Karpas-422 (cell line): Measurements from ENCODE around the gene CYP4F8. TPM values are rescaled to one million over a fixed set of nuclear protein-coding genes. Genes with fewer than 3 reads are reported as not detected.

Experiments
- DNase-seq: peaks from one replicate; pipeline ENCODE4 v3.0.0-alpha.2; 2015
- H2AFZ ChIP-seq: fragments of 200-600 bp; sonication (generic); 2 replicates; pipeline ENCODE4 v1.6.1; 2014; ENCODE audit warnings: antibody characterized with exemption, low read length, mixed read lengths
- H3K27ac ChIP-seq: fragments of 200-600 bp; sonication (generic); 2 replicates; pipeline ENCODE4 v1.5.1; 2014; ENCODE audit warnings: mild to moderate bottlenecking, low read length, moderate library complexity
- H3K27me3 ChIP-seq: fragments of 200-600 bp; sonication (generic); 2 replicates; pipeline ENCODE4 v1.6.1; 2014; ENCODE audit warnings: low read length, mixed read lengths
- H3K36me3 ChIP-seq: fragments of 200-600 bp; sonication (generic); 2 replicates; pipeline ENCODE4 v1.6.1; 2014; ENCODE audit warnings: low read length, mixed read lengths; ENCODE audit not compliant: insufficient read depth
- H3K4me1 ChIP-seq: fragments of 200-600 bp; sonication (generic); 2 replicates; pipeline ENCODE4 v1.6.1; 2014; ENCODE audit warnings: mild to moderate bottlenecking, low read length, mixed read lengths
- H3K4me2 ChIP-seq: fragments of 200-600 bp; sonication (generic); 2 replicates; pipeline ENCODE4 v1.6.1; 2014; ENCODE audit warnings: low read length, low read depth, mild to moderate bottlenecking; ENCODE audit not compliant: poor library complexity, severe bottlenecking
- H3K4me3 ChIP-seq: fragments of 200-600 bp; sonication (generic); 2 replicates; pipeline ENCODE4 v1.5.1; 2014; ENCODE audit warnings: mild to moderate bottlenecking, antibody characterized with exemption, low read length, mixed read lengths
- H3K79me2 ChIP-seq: fragments of 200-600 bp; sonication (generic); 2 replicates; pipeline ENCODE4 v1.6.1; 2014; ENCODE audit warnings: mild to moderate bottlenecking, low read length, mixed read lengths
- H3K9ac ChIP-seq: fragments of 200-600 bp; sonication (generic); 2 replicates; pipeline ENCODE4 v1.6.0; 2014; ENCODE audit warnings: low read length
- H3K9me2 ChIP-seq: fragments of 200-600 bp; sonication (generic), shearing (Covaris generic); replicated peaks from 2 replicates; pipeline ENCODE4 v1.6.0; 2014; ENCODE audit warnings: mild to moderate bottlenecking, low read length, moderate library complexity; ENCODE audit not compliant: insufficient read depth
- H3K9me3 ChIP-seq: fragments of 300-700, 200-600 bp; sonication (generic); 2 replicates; pipeline ENCODE4 v1.6.1; 2014; ENCODE audit warnings: low read length, mixed read lengths
- H4K20me1 ChIP-seq: fragments of 200-600 bp; sonication (generic); 2 replicates; pipeline ENCODE4 v1.6.1; 2014; ENCODE audit warnings: mild to moderate bottlenecking, antibody characterized with exemption, low read length, low read depth; ENCODE audit not compliant: insufficient read depth
- total RNA-seq: library from RNA; depleted of rRNA; stranded (reverse); fragments of >200 nt; shearing (Covaris generic); gene quantifications from 2 replicates; pipeline ENCODE4 v1.2.3, GENCODE V29; 2014; ENCODE audit warnings: low replicate concordance; rRNA removed

CYP4F8 gene, protein sequence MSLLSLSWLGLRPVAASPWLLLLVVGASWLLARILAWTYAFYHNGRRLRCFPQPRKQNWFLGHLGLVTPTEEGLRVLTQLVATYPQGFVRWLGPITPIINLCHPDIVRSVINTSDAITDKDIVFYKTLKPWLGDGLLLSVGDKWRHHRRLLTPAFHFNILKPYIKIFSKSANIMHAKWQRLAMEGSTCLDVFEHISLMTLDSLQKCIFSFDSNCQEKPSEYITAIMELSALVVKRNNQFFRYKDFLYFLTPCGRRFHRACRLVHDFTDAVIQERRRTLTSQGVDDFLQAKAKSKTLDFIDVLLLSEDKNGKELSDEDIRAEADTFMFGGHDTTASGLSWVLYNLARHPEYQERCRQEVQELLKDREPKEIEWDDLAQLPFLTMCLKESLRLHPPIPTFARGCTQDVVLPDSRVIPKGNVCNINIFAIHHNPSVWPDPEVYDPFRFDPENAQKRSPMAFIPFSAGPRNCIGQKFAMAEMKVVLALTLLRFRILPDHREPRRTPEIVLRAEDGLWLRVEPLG
- not detected in 2 replicates for total RNA-seq

DNA sequence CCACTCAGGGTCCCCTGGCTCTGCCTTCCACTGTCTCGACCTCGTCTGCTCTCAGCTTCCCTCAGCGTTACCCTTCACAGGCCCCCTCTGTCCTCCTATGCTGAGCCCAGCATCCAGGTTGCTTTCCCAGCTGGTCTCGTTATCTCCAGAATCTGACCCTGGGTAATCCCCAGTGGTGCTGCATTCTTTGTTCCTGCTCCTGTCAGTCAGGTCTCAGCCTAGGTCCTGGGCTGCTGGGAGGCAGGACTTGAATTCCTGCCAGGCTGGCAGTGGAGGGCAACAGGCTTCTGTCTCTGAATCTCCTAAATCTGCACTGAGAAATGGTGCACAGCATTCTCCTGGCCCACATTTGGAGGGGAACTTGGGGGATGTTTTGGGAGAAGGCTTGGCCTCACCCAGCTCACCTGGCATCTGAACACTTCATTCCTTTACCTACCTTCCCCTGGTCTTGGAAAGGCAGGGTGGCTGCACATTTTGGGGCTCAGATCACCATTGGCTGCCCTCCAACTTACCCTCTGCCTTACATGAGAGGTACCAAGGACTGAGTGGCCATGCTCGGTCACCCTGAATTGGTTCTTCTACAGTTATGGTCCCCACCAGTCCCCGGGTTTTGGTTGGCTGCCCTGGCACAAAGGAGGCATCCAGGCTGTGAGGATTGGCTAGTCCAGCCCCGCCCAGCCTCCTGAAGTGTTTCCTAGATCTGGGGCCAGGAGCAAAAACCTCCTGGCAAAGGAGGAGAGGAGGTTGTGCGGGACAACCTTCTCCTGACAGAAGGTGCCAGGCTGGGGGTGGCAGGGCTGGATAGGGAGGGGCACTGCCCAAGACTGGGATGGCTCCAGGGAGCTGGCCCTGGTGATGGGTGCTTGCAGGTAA is at the start of gene CYP4F8:
CYP4F8 (plus strand) TSS at position 712 of the 873 bp plus-strand sequence. CDS start 399 bp downstream, outside the sequence.
- H3K36me3 ChIP-seq = no peaks in the 10 kb centered on the region
- no peak within 1 kb of the TSS for H3K9ac ChIP-seq
- no peak within 1 kb of the TSS for H2AFZ ChIP-seq
- H3K4me3 ChIP-seq = no peak within 1 kb of the TSS
- H3K9me2 ChIP-seq = no peaks in the 10 kb centered on the region
- H3K4me1 ChIP-seq = no peaks in the 10 kb centered on the region
- no peak within 1 kb of the TSS for H3K27ac ChIP-seq
- no peak within 1 kb of the TSS for H3K4me2 ChIP-seq
- no peaks in the 10 kb centered on the region for H3K27me3 ChIP-seq
- no peak for DNase-seq
- H3K9me3 ChIP-seq = no peaks in the 10 kb centered on the region
- no peaks in the 10 kb centered on the region for H4K20me1 ChIP-seq
- H3K79me2 ChIP-seq = no peaks in the 10 kb centered on the region

DNA sequence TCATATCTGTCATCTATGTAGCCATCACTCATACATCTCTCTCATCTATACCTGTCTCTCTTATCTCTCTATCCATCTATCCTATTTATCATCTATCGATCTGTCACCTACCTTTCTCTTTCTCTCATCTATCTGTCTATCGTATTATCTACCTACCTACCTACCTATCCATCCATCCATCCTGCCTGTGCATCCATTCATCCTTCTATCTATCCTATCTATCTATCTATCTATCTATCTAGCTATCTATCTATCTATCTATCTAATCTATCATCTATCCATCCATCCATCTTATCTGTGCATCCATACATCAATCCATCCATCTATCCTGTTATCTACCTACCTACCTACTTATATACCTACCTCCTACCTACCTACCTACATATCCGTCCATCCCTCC is 44.6 kb upstream of the CYP4F8 start:
- Histone ChIP-seq H3K9me2 (no peaks in the 10 kb centered on the region), H3K27me3 (no peaks in the 10 kb centered on the region), H2AFZ (no peak overlapping the region), H3K79me2 (no peaks in the 10 kb centered on the region), H3K4me2 (no peak overlapping the region), H3K9me3 (no peaks in the 10 kb centered on the region), H3K9ac (no peak overlapping the region), H4K20me1 (no peaks in the 10 kb centered on the region), H3K4me1 (no peaks in the 10 kb centered on the region), H3K4me3 (no peak overlapping the region), H3K36me3 (no peaks in the 10 kb centered on the region), H3K27ac (no peak overlapping the region)
- DNase-seq = no peak

DNA sequence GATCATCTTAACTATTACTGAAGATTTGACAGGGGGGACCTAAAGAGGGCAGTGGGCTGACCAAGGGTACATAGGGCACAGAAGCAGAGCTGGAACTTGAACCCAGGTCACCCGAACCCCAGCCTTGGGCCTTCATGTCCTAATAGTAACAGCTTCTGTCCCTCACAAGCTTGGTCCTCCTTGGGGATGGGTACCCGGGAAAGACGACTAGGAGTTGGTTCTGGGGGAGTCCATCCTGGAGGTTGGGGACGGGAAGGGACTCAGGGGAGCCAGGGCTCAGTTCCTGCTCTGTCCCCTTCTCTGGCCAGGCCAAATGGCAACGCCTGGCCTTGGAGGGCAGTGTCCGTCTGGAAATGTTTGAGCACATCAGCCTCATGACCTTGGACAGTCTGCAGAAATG is 39.6 kb upstream of the CYP4F8 start:
- H3K36me3 ChIP-seq = no peaks in the 10 kb centered on the region
- no peaks in the 10 kb centered on the region for H3K27me3 ChIP-seq
- no peak for DNase-seq
- no peaks in the 10 kb centered on the region for H3K9me3 ChIP-seq
- H3K4me2 ChIP-seq = no peak overlapping the region
- no peak overlapping the region for H3K27ac ChIP-seq
- no peaks in the 10 kb centered on the region for H3K4me1 ChIP-seq
- H2AFZ ChIP-seq = no peak overlapping the region
- H3K79me2 ChIP-seq = no peaks in the 10 kb centered on the region
- no peak overlapping the region for H3K4me3 ChIP-seq
- H4K20me1 ChIP-seq = no peaks in the 10 kb centered on the region
- H3K9ac ChIP-seq = no peak overlapping the region
- no peaks in the 10 kb centered on the region for H3K9me2 ChIP-seq

DNA sequence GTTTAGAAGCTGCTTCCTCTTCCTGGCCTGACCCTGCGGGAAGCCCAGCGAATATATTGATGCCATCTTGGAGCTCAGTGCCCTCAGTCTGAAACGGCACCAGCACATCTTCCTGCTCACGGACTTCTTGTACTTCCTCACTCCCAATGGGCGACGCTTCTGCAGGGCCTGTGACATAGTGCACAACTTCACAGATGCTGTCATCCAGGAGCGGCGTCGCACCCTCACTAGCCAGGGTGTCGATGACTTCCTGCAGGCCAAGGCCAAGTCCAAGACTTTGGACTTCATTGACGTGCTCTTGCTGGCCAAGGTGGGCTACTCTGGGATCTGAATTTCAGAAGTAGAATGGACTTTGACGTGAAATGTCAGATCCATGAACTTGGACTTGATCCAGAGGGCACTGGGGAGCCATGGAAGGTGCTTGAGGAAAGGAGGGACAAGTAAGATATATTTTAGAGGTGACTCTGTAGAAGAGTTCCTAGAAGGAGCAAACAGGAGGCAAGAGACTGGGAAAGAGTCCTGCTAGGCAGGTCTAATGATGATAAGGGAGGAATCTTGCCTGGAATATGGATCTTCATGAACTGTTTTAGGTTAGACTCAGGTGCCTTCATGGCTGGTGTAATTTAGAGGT is 38.4 kb upstream of the CYP4F8 start:
- Histone ChIP-seq H3K9me3 (no peaks in the 10 kb centered on the region), H3K36me3 (no peaks in the 10 kb centered on the region), H3K79me2 (no peaks in the 10 kb centered on the region), H3K4me3 (no peak overlapping the region), H3K27ac (no peak overlapping the region), H3K9me2 (no peaks in the 10 kb centered on the region), H3K9ac (no peak overlapping the region), H3K27me3 (no peaks in the 10 kb centered on the region), H3K4me1 (no peaks in the 10 kb centered on the region), H4K20me1 (no peaks in the 10 kb centered on the region), H2AFZ (no peak overlapping the region), H3K4me2 (no peak overlapping the region)
- DNase-seq = no peak

DNA sequence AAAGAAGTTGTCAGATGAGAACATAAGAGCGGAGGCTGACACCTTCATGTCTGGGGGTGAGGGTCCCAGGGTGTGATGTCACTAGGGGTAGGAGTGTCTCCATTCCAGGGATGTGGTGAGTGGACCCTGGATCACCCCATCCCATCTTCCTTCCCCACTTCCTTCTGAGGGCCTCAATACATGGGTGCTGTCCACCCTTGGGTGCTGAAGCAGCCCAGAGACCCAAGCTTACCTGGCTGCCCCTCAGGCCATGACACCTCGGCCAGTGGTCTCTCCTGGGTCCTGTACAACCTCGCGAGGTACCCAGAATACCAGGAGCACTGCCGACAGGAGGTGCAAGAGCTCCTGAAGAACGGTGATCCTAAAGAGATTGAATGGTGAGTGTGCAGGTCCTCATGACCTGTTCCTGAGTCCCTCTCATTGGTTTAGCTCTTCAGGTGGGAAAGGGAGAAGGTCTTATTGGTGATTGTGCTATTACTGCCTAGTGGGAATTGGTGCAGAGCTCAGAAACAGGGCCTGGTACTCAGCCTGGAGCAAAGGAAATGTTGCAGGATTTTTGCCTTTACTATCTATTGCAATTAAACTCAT is 37.7 kb upstream of the CYP4F8 start:
- Histone ChIP-seq H3K9me2 (no peaks in the 10 kb centered on the region), H3K27ac (no peak overlapping the region), H3K4me3 (no peak overlapping the region), H4K20me1 (no peaks in the 10 kb centered on the region), H3K27me3 (no peaks in the 10 kb centered on the region), H3K9me3 (no peaks in the 10 kb centered on the region), H3K9ac (no peak overlapping the region), H3K36me3 (no peaks in the 10 kb centered on the region), H3K4me2 (no peak overlapping the region), H3K79me2 (no peaks in the 10 kb centered on the region), H3K4me1 (no peaks in the 10 kb centered on the region), H2AFZ (no peak overlapping the region)
- DNase-seq = no peak

DNA sequence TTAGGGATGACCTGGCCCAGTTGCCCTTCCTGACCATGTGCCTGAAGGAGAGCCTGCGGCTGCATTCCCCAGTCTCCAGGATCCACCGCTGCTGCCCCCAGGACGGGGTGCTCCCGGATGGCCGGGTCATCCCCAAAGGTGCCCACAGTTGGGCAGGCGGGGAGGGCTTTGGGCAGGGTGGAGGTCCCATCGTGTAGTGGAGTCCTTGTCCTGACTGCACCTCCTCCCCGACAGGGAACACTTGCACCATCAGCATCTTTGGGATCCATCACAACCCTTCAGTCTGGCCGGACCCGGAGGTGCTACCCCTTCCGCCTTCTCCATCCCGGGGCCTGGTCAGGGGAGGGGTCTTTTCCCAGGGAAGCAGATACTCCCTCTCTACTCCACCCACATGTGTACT is 31.7 kb upstream of the CYP4F8 start:
- Histone ChIP-seq H3K36me3 (no peaks in the 10 kb centered on the region), H3K9ac (no peak overlapping the region), H2AFZ (no peak overlapping the region), H3K27me3 (no peaks in the 10 kb centered on the region), H3K4me3 (no peak overlapping the region), H3K9me2 (no peaks in the 10 kb centered on the region), H4K20me1 (0 out of 2 replicates have a peak, but pooled peaks cover 3% of the 10 kb centered on the region), H3K79me2 (no peaks in the 10 kb centered on the region), H3K4me1 (no peaks in the 10 kb centered on the region), H3K27ac (no peak overlapping the region), H3K4me2 (no peak overlapping the region), H3K9me3 (no peaks in the 10 kb centered on the region)
- DNase-seq = no peak

DNA sequence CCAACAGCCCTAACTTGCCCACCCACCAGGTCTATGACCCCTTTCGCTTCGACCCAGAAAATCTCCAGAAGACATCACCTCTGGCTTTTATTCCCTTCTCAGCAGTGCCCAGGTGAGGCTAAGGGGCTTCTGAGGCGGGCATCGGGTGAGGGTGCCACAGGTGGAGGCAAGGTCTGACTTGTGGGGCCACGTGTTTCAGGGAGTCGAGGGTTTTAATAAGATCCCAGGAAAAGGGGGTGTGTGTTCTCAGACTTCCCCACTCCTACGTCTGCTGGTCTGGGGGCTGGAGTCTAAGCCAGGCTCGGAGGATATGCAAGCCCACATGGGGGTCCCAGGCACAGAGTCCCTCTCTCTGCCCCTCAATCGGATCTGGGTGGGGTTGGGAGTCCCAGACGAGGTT is 30.9 kb upstream of the CYP4F8 start:
- H3K4me3 ChIP-seq = no peak overlapping the region
- H3K9me3 ChIP-seq = no peaks in the 10 kb centered on the region
- H2AFZ ChIP-seq = no peak overlapping the region
- no peaks in the 10 kb centered on the region for H3K79me2 ChIP-seq
- H3K27me3 ChIP-seq = no peaks in the 10 kb centered on the region
- H3K27ac ChIP-seq = no peak overlapping the region
- H3K4me2 ChIP-seq = no peak overlapping the region
- DNase-seq = no peak
- H3K4me1 ChIP-seq = no peaks in the 10 kb centered on the region
- H3K9ac ChIP-seq = no peak overlapping the region
- H4K20me1 ChIP-seq = 0 out of 2 replicates have a peak, but pooled peaks cover 3% of the 10 kb centered on the region
- H3K36me3 ChIP-seq = no peaks in the 10 kb centered on the region
- no peaks in the 10 kb centered on the region for H3K9me2 ChIP-seq
